Liver (tissue), 9 donors: Measurements from ENCODE around the gene SYMPK. TPM values are rescaled to one million over a fixed set of nuclear protein-coding genes. Genes with fewer than 3 reads are reported as not detected.

Experiments
- DNase-seq: peaks from one replicate; pipeline ENCODE4 v3.0.0-alpha.2; 2017; ENCODE audit warnings: low spot score
- H3K27ac ChIP-seq, 2 donors: one replicate each; pipeline ENCODE4 v1.7.0; 2013; ENCODE audit warnings: inconsistent platforms in 2 of 2, low read length in 2 of 2, control low read depth in 1 of 2, low read depth in 1 of 2, mild to moderate bottlenecking in 1 of 2
- H3K27me3 ChIP-seq, 4 donors: one replicate each; pipeline versions ENCODE4 v1.6.1 to v1.7.0; 2013; ENCODE audit warnings: low read length in 3 of 4, inconsistent platforms in 1 of 4, mild to moderate bottlenecking in 1 of 4, moderate library complexity in 1 of 4; ENCODE audit not compliant: control insufficient read depth in 4 of 4, insufficient read depth in 4 of 4
- H3K36me3 ChIP-seq, 4 donors: one replicate each; pipeline versions ENCODE4 v1.6.1 to v1.7.0; 2013; ENCODE audit warnings: low read length in 3 of 4, mild to moderate bottlenecking in 3 of 4, low read depth in 1 of 4, moderate library complexity in 1 of 4; ENCODE audit not compliant: control insufficient read depth in 4 of 4, insufficient read depth in 3 of 4
- H3K4me1 ChIP-seq, 4 donors: one replicate each; pipeline versions ENCODE4 v1.6.1 to v1.7.0; 2013; ENCODE audit warnings: low read length in 3 of 4, mild to moderate bottlenecking in 3 of 4, moderate library complexity in 1 of 4; ENCODE audit not compliant: control insufficient read depth in 4 of 4, insufficient read depth in 4 of 4
- H3K4me3 ChIP-seq, 3 donors: one replicate each; pipeline versions ENCODE4 v1.6.1 to v1.7.0; 2013; ENCODE audit warnings: low read length in 3 of 3, control low read depth in 1 of 3, low read depth in 1 of 3, mild to moderate bottlenecking in 1 of 3
- H3K9ac ChIP-seq, 2 donors: one replicate each; pipeline ENCODE4 v1.7.0; 2013; ENCODE audit warnings: low read length in 2 of 2, mild to moderate bottlenecking in 2 of 2, moderate library complexity in 2 of 2, control low read depth in 1 of 2, low read depth in 1 of 2
- H3K9me3 ChIP-seq, 4 donors: one replicate each; pipeline versions ENCODE4 v1.6.1 to v1.7.0; 2013; ENCODE audit warnings: low read length in 3 of 4; ENCODE audit not compliant: control insufficient read depth in 4 of 4
- ATF3 ChIP-seq: IDR thresholded peaks from 2 replicates; pipeline ENCODE4 v1.6.1; 2016; ENCODE audit warnings: antibody characterized with exemption
- CTCF ChIP-seq: fragments of 150-350 bp; IDR thresholded peaks from 2 replicates; pipeline ENCODE4 v1.5.1; 2017; ENCODE audit warnings: improper control_type of control experiment, low read depth, low read length; ENCODE audit not compliant: missing input control
- EGR1 ChIP-seq, 2 donors: IDR thresholded peaks; 2 replicates each; pipeline ENCODE4 v1.6.1; 2016 to 2018; ENCODE audit warnings: antibody characterized with exemption in 2 of 2, low read depth in 2 of 2
- FOXA2 ChIP-seq: IDR thresholded peaks from 2 replicates; pipeline ENCODE4 v1.6.1; 2016; ENCODE audit warnings: antibody characterized with exemption
- GABPA ChIP-seq, 2 donors: IDR thresholded peaks in 1 of 2; conservative IDR thresholded peaks in 1 of 2; 2 replicates each; pipeline ENCODE4 v1.6.1; 2016; ENCODE audit warnings: antibody characterized with exemption in 2 of 2, mild to moderate bottlenecking in 1 of 2, moderate library complexity in 1 of 2
- HNF4A ChIP-seq, 2 donors: conservative IDR thresholded peaks; 2 replicates each; pipeline ENCODE4 v1.6.1; 2016; ENCODE audit warnings: antibody characterized with exemption in 2 of 2, mild to moderate bottlenecking in 2 of 2
- HNF4G ChIP-seq: IDR thresholded peaks from 2 replicates; pipeline ENCODE4 v1.6.1; 2016; ENCODE audit warnings: antibody characterized with exemption
- JUND ChIP-seq, 2 donors: IDR thresholded peaks; 2 replicates each; pipeline ENCODE4 v1.6.1; 2016; ENCODE audit warnings: antibody characterized with exemption in 2 of 2
- MAX ChIP-seq: IDR thresholded peaks from 2 replicates; pipeline ENCODE4 v1.6.1; 2016; ENCODE audit warnings: antibody characterized with exemption
- NR2F2 ChIP-seq: IDR thresholded peaks from 2 replicates; pipeline ENCODE4 v1.6.1; 2016; ENCODE audit warnings: antibody characterized with exemption
- RAD21 ChIP-seq, 2 donors: IDR thresholded peaks; 2 replicates each; pipeline ENCODE4 v1.6.1; 2016; ENCODE audit warnings: antibody characterized with exemption in 2 of 2, mild to moderate bottlenecking in 2 of 2
- REST ChIP-seq: IDR thresholded peaks from 2 replicates; pipeline ENCODE4 v1.6.1; 2016; ENCODE audit warnings: antibody characterized with exemption, mild to moderate bottlenecking
- RXRA ChIP-seq, 2 donors: IDR thresholded peaks; 2 replicates each; pipeline ENCODE4 v1.6.1; 2017 to 2018; ENCODE audit warnings: antibody characterized with exemption in 2 of 2, mild to moderate bottlenecking in 1 of 2
- SP1 ChIP-seq: IDR thresholded peaks from 2 replicates; pipeline ENCODE4 v1.6.1; 2018; ENCODE audit warnings: antibody characterized with exemption, mild to moderate bottlenecking
- TAF1 ChIP-seq: conservative IDR thresholded peaks from 2 replicates; pipeline ENCODE4 v1.6.1; 2016; ENCODE audit warnings: antibody characterized with exemption, mild to moderate bottlenecking
- YY1 ChIP-seq: IDR thresholded peaks from 2 replicates; pipeline ENCODE4 v1.6.1; 2016; ENCODE audit warnings: antibody characterized with exemption, mild to moderate bottlenecking
- ZBTB33 ChIP-seq: IDR thresholded peaks from 2 replicates; pipeline ENCODE4 v1.6.1; 2016; ENCODE audit warnings: antibody characterized with exemption
- WGBS: extraction: QIAGEN DNeasy Blood & Tissue Kit; methylation state at CpG from one replicate; pipeline ENCODE4 v1.1.7; 2013; 5-methylcytosine and 5-hydroxymethylcytosine counted together
- polyA plus RNA-seq, 2 donors: library from polyadenylated mRNA; stranded (reverse) in 1 of 2; unstranded in 1 of 2; fragments of 200-250 nt in 1 of 2; fragments of >200 nt in 1 of 2; fragmentation: Nextera tagmentation in 1 of 2; extraction: Ambion mirVana in 1 of 2; gene quantifications; one replicate each; pipeline versions ENCODE4 v1.2.1 to v1.2.3, GENCODE V29; 2013 to 2015
- total RNA-seq, 2 donors: library from RNA; depleted of rRNA; stranded (reverse); fragments of >200 nt; gene quantifications; one replicate each; pipeline ENCODE4 v1.2.3, GENCODE V29; 2014
- donor health status: healthy.
- donor health status: healthy.
- donor health status: healthy.
- donor health status: healthy.
- donor health status: healthy.

Gene SYMPK
- total and polyA plus RNA-seq, 4 donors = 5.5 to 26.1 (median 24.1) TPM

GRCh38 chr19:45782820-45783785 is 79.8 kb downstream of the SYMPK start:
- peak overlapping the region; percentile 50 to 61 for H3K27ac ChIP-seq
- H3K4me3 ChIP-seq = no peak overlapping the region
- no peak overlapping the region for H3K9ac ChIP-seq
- TF ChIP-seq FOXA2 = no peak
- TF ChIP-seq GABPA (IDR thresholded peaks at IDR 0.05 in 1 of 2, conservative IDR thresholded peaks at IDR 0.05 in 1 of 2) = no peak
- TF ChIP-seq RXRA (IDR thresholded peaks at IDR 0.05) = no peak
- no peak for TF ChIP-seq TAF1
- no peak for TF ChIP-seq RAD21 (IDR thresholded peaks at IDR 0.05)
- no peak for TF ChIP-seq YY1
- no peak for TF ChIP-seq HNF4A (conservative IDR thresholded peaks at IDR 0.05)
- TF ChIP-seq ZBTB33 = no peak
- TF ChIP-seq HNF4G = no peak
- no peak for TF ChIP-seq EGR1 (IDR thresholded peaks at IDR 0.05; ENCODE audit: low read depth in 2 of 2)
- TF ChIP-seq NR2F2 = no peak
- no peak for TF ChIP-seq REST
- TF ChIP-seq SP1 = no peak
- H3K36me3 ChIP-seq = peaks cover 0 to 15% (median 3%) of the 10 kb centered on the region in 4 donors
- no peaks in the 10 kb centered on the region for H3K27me3 ChIP-seq
- DNase-seq = no peak
- 88% methylated on average over 26 of the region's 26 CpGs for WGBS
- no peaks in the 10 kb centered on the region for H3K9me3 ChIP-seq
- peaks cover 3 to 17% (median 8%) of the 10 kb centered on the region in 4 donors for H3K4me1 ChIP-seq

GRCh38 chr19:45782162-45782691 is 80.7 kb downstream of the SYMPK start, which contains the start of gene DMPK:
Gene DMPK, minus strand, starts transcription at chr19:45782490. Its CDS starts 138 bp downstream, at chr19:45782352.
- H3K4me1 ChIP-seq = peaks cover 3 to 17% (median 8%) of the 10 kb centered on the region in 4 donors
- peak within 1 kb of the TSS; percentile 50 to 61 for H3K27ac ChIP-seq
- H3K4me3 ChIP-seq = peak within 1 kb of the TSS in 1 of 3 donors; percentile 18
- H3K9me3 ChIP-seq = no peaks in the 10 kb centered on the region
- WGBS = 41% methylated on average over 18 of the region's 18 CpGs
- no peaks in the 10 kb centered on the region for H3K27me3 ChIP-seq
- peaks cover 0 to 13% (median 3%) of the 10 kb centered on the region in 4 donors for H3K36me3 ChIP-seq
- DNase-seq = peak; percentile 34
- no peak within 1 kb of the TSS for H3K9ac ChIP-seq
- TF ChIP-seq EGR1 (IDR thresholded peaks at IDR 0.05; ENCODE audit: low read depth in 2 of 2) (no peak), TAF1 (no peak), MAX (no peak), CTCF (no peak), JUND (IDR thresholded peaks at IDR 0.05) (no peak), FOXA2 (no peak), HNF4A (conservative IDR thresholded peaks at IDR 0.05) (no peak), ZBTB33 (no peak), ATF3 (no peak), HNF4G (no peak)
